Activated CD8-positive, alpha-beta memory T cell treated with anti-CD3 and anti-CD28 coated beads, Interleukin-2, amount 10 ng/mL, durations not matched to agents 7 days and 5 days (primary cell): ENCODE results near the gene PHACTR2. TPM values are rescaled to one million over a fixed set of nuclear protein-coding genes. Genes with fewer than 3 reads are reported as not detected.
"Not testable (repeated sequence)": the region's sequence is repeated elsewhere in the genome, so short reads cannot be mapped to it uniquely, and the experiment has no call there.

ENCODE experiments used
- ATAC-seq: fragments of 150-1000 bp; cut with Tn5 transposase; one replicate; pipeline ENCODE4 v1.10.0; 2021; ENCODE audit warnings: moderate library complexity
- CTCF ChIA-PET: fragments of 350-600 bp; sonication (Branson Sonifier 250); formaldehyde crosslinking; loops from one replicate; lab custom pipeline; 2021; ENCODE audit warnings: antibody characterized with exemption; lab: Charles Lee
- DNase-seq: peaks from one replicate; pipeline ENCODE4 v3.0.0-alpha.2; 2020
- H3K27ac Mint-ChIP-seq: one replicate; pipeline ENCODE4 v1.8.0; 2021; ENCODE audit warnings: mild to moderate bottlenecking, mixed read lengths
- H3K27me3 Mint-ChIP-seq: one replicate; pipeline ENCODE4 v1.8.0; 2021; ENCODE audit warnings: mixed read lengths
- H3K36me3 Mint-ChIP-seq: one replicate; pipeline ENCODE4 v1.8.0; 2021; ENCODE audit warnings: mild to moderate bottlenecking, mixed read lengths
- H3K4me1 Mint-ChIP-seq: one replicate; pipeline ENCODE4 v1.8.0; 2021; ENCODE audit warnings: mixed read lengths
- H3K4me3 Mint-ChIP-seq: one replicate; pipeline ENCODE4 v1.8.0; 2021; ENCODE audit warnings: mild to moderate bottlenecking, moderate library complexity, mixed read lengths
- H3K9me3 Mint-ChIP-seq: one replicate; pipeline ENCODE4 v1.8.0; 2022; ENCODE audit warnings: low read depth, mixed read lengths
- total RNA-seq, 2 experiments: library from RNA; stranded (reverse); gene quantifications; one replicate each; pipeline ENCODE4 v1.2.3, GENCODE V29; 2021

The PHACTR2 gene
- 10 to 100 TPM; 24.2 to 28.0 TPM for total RNA-seq

- Mint-ChIP-seq H3K27me3 (peaks cover 49% of the 10 kb centered on the region), H3K27ac (no peak within 1 kb of the TSS), H3K36me3 (peaks cover 3% of the 10 kb centered on the region), H3K4me3 (peak within 1 kb of the TSS; percentile 69), H3K9me3 (no peaks in the 10 kb centered on the region), H3K4me1 (peaks cover 13% of the 10 kb centered on the region)
- ATAC-seq (peak; percentile 78), DNase-seq (peak; percentile 52)
- CTCF ChIA-PET, result interaction anchor here (0.5 kb wide), 1 partner anchor 1308 kb away, joined by 3 read pairs; no protein-coding TSS in a partner anchor
Observed at GRCh38 chr6:143677891-143678791, at the start of gene PHACTR2. PHACTR2 (plus strand) TSS chr6:143677965; CDS start chr6:143678164, 199 bp downstream.

DNA sequence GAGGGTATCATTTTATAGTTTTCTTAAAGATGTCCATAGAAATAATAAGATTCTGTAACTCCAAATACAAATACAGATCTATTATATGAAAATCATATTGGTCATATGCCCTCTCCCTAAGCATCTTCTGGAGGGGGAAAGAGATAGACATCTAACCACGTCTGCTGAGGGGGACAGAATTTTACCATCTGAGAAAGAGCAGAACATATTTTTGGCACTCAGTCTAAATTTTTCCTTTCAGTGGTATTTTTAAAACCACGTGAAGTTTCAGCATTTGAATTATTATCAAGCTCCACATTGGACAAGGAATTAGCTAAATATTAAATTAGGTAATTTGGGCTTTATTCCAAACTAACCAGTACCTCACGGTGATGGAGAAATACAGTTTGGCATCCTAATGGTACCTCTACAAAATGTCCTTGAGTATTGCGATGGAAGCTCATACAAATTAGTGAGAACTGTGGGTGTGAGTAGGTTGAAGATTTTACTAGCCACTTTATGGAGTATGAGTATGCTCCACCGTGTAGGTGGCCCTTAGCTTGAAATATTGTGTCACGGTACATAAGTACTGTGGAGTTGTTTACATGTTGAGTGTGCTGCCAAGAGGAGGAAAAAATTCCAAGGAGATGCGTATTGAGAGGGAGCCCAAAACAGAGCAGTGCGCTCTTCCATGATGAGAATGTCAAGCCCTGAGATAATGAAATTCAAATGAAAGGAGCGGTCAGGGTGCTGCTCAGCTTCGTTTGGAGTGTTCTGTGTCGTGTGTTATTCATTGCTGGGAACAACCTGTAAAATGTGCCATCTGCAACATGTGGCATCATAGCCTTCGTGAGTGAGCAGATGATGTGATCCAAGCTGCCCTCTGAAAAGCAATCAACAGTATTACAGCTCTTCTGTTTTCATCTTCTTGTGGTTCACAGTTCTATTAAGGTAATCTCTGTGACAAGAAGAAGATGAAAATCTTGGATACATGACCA, 48.4 kb upstream of the PHACTR2 start:
- H3K36me3 Mint-ChIP-seq, result peaks cover 2% of the 10 kb centered on the region
- H3K4me1 Mint-ChIP-seq, result peaks cover 10% of the 10 kb centered on the region
- ATAC-seq (no peak), DNase-seq (no peak)
- peaks cover 2% of the 10 kb centered on the region for H3K9me3 Mint-ChIP-seq
- H3K27ac Mint-ChIP-seq, result no peak overlapping the region
- no peaks in the 10 kb centered on the region for H3K27me3 Mint-ChIP-seq
- CTCF ChIA-PET, result no interaction called here
- no peak overlapping the region for H3K4me3 Mint-ChIP-seq

DNA sequence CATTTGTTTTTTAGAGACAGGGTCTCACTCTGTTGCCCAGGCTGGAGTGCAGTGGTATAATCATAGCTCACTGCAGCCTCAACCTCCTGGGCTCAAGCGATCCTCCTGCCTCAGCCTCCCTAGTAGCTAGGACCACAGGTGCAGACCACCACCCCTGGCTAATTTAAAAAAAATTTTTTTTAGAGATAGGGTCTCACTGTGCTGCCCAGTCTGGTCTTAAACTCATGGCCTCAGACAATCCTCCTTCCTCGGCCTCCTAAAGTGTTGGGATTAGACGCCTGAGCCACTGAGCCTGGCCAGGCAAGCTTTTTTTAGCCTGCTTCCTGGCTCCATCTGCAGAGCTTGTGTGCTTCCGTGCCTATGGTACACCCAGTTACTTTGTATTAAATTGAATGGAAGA, 46.6 kb upstream of the PHACTR2 start:
- DNase-seq, H3K4me3 Mint-ChIP-seq, ATAC-seq, H3K4me1 Mint-ChIP-seq, H3K27me3 Mint-ChIP-seq, H3K36me3 Mint-ChIP-seq, CTCF ChIA-PET, H3K27ac Mint-ChIP-seq, H3K9me3 Mint-ChIP-seq: not testable (repeated sequence)

DNA sequence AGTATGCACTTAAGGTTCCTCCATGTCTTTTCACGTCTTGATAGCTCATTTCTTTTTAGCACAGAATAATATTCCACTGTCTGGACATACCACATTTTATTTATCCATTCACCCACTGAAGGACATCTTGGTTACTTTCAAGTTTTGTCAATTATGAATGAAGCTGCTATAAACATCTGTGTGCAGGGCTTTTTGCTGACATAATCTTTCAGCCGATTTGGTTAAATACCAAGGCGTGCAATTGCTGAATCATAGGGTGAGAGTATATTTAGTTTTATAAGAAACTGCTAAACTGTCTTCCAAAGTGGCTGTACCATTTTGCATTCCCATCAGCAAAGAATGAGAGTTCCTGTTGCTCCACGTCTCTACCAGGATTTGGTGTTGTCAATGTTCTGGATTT, 44.9 kb upstream of the PHACTR2 start:
- no peaks in the 10 kb centered on the region for H3K27me3 Mint-ChIP-seq
- H3K4me3 Mint-ChIP-seq, result no peak overlapping the region
- peaks cover 3% of the 10 kb centered on the region for H3K36me3 Mint-ChIP-seq
- no peak overlapping the region for H3K27ac Mint-ChIP-seq
- DNase-seq (no peak), ATAC-seq (no peak)
- peaks cover 7% of the 10 kb centered on the region for H3K4me1 Mint-ChIP-seq
- peaks cover 2% of the 10 kb centered on the region for H3K9me3 Mint-ChIP-seq
- CTCF ChIA-PET, result no interaction called here

GRCh38 chr6:143634486-143634885, 43.3 kb upstream of the PHACTR2 start:
- Mint-ChIP-seq H3K27me3 (no peaks in the 10 kb centered on the region), H3K4me1 (peaks cover 1% of the 10 kb centered on the region), H3K4me3 (no peak overlapping the region), H3K27ac (no peak overlapping the region), H3K36me3 (peaks cover 3% of the 10 kb centered on the region), H3K9me3 (peaks cover 1% of the 10 kb centered on the region)
- CTCF ChIA-PET, result no interaction called here
- ATAC-seq, result no peak
- no peak for DNase-seq

GRCh38 chr6:143637691-143638090, 40.1 kb upstream of the PHACTR2 start:
- Mint-ChIP-seq H3K4me1 (no peaks in the 10 kb centered on the region), H3K36me3 (peaks cover 2% of the 10 kb centered on the region), H3K9me3 (no peaks in the 10 kb centered on the region), H3K27ac (no peak overlapping the region), H3K27me3 (no peaks in the 10 kb centered on the region), H3K4me3 (no peak overlapping the region)
- CTCF ChIA-PET, result no interaction called here
- DNase-seq, result no peak
- ATAC-seq, result no peak

- CTCF ChIA-PET, result no interaction called here
- H3K4me3 Mint-ChIP-seq, result no peak overlapping the region
- DNase-seq, result no peak
- no peak overlapping the region for H3K27ac Mint-ChIP-seq
- peaks cover 8% of the 10 kb centered on the region for H3K4me1 Mint-ChIP-seq
- no peaks in the 10 kb centered on the region for H3K9me3 Mint-ChIP-seq
- ATAC-seq, result no peak
- H3K27me3 Mint-ChIP-seq, result no peaks in the 10 kb centered on the region
- H3K36me3 Mint-ChIP-seq, result peaks cover 4% of the 10 kb centered on the region
Observed at GRCh38 chr6:143642403-143642802, 35.4 kb upstream of the PHACTR2 start.

GRCh38 chr6:143647191-143647590, 30.6 kb upstream of the PHACTR2 start:
- ATAC-seq, result no peak
- no peak overlapping the region for H3K4me3 Mint-ChIP-seq
- H3K27ac Mint-ChIP-seq, result no peak overlapping the region
- peaks cover 12% of the 10 kb centered on the region for H3K36me3 Mint-ChIP-seq
- DNase-seq, result no peak
- peaks cover 12% of the 10 kb centered on the region for H3K4me1 Mint-ChIP-seq
- CTCF ChIA-PET, result interaction anchor here (0.6 kb wide), 1 partner anchor 1048 kb away, joined by 3 read pairs; no protein-coding TSS in a partner anchor
- H3K27me3 Mint-ChIP-seq, result no peaks in the 10 kb centered on the region
- H3K9me3 Mint-ChIP-seq, result peaks cover 6% of the 10 kb centered on the region

- H3K27me3 Mint-ChIP-seq, result no peaks in the 10 kb centered on the region
- CTCF ChIA-PET, result interaction anchor here (0.6 kb wide), 1 partner anchor 1047 kb away, joined by 3 read pairs; no protein-coding TSS in a partner anchor
Observed at GRCh38 chr6:143647732-143648131, 30.0 kb upstream of the PHACTR2 start.

DNA sequence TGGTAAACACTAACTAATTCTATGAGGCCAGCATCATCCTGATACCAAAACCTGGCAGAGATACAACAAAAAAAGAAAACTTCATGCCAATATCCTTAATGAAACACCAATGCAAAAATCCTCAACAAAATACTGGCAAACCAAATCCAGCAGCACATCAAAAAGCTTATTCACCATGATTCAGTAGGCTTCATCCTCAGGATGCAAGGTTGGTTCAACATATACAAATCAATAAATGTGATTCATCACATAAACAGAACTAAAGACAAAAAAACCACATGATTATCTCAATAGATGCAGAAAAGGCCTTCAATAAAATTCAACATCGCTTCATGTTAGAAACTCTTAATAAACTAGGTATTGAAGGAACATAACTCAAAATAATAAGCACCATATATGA, 28.4 kb upstream of the PHACTR2 start:
- H3K27ac Mint-ChIP-seq, CTCF ChIA-PET, H3K4me3 Mint-ChIP-seq, H3K27me3 Mint-ChIP-seq, DNase-seq, H3K9me3 Mint-ChIP-seq, ATAC-seq: not testable (repeated sequence)
- peaks cover 12% of the 10 kb centered on the region for H3K36me3 Mint-ChIP-seq
- H3K4me1 Mint-ChIP-seq, result peaks cover 12% of the 10 kb centered on the region

More at GRCh38 chr6:143647732-143648131, 30.0 kb upstream of the PHACTR2 start:
- Mint-ChIP-seq H3K9me3 (peaks cover 6% of the 10 kb centered on the region), H3K4me1 (peaks cover 12% of the 10 kb centered on the region), H3K4me3 (no peak overlapping the region), H3K27ac (no peak overlapping the region), H3K36me3 (peaks cover 12% of the 10 kb centered on the region)
- DNase-seq (no peak), ATAC-seq (no peak)

DNA sequence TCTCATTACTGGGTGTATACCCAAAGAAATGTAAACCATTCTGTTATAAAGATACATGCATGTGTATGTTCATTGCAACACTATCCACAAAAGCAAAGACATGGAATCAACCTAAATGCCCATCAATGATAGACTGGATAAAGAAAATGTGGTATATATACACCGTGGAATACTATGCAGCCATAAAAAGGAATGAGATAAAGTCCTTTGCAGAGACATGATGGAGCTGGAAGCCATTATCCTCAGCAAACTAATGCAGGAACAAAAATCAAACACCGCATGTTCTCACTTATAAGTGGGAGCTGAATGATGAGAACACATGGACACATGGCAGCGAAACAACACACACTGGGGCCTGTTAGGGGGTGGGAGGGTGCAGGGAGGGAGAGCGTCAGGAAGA, 26.4 kb upstream of the PHACTR2 start:
- DNase-seq, ATAC-seq, H3K27me3 Mint-ChIP-seq, CTCF ChIA-PET, H3K36me3 Mint-ChIP-seq, H3K4me3 Mint-ChIP-seq, H3K9me3 Mint-ChIP-seq, H3K27ac Mint-ChIP-seq: not testable (repeated sequence)
- H3K4me1 Mint-ChIP-seq, result peaks cover 12% of the 10 kb centered on the region

DNA sequence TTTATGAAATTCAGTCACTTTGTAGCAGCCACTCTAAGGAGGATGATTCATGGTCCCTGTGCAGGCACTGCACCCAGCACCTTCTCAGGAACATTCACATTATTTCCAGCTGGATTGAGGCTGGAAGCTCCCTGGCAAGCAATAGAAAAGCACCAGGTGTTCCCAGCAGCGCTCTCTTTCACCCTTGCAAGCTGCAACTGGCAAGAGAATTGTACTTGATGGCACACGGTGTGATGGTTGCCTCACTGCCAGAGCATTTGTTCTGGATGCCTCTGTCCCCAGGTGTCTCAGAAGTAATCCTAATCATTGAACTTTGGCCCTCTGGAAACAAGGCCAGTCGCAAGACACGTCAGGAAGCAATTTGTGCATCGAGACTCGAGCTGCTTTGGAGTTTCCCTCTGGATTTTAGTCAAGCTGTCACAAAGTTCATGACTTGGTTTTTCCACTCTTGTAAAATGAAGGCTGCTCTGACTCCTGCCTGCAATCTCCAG, 24.9 kb upstream of the PHACTR2 start:
- Mint-ChIP-seq H3K4me1 (peaks cover 1% of the 10 kb centered on the region), H3K4me3 (no peak overlapping the region), H3K27me3 (no peaks in the 10 kb centered on the region), H3K9me3 (peaks cover 11% of the 10 kb centered on the region), H3K27ac (no peak overlapping the region), H3K36me3 (peaks cover 8% of the 10 kb centered on the region)
- DNase-seq, result no peak
- CTCF ChIA-PET, result no interaction called here
- no peak for ATAC-seq

GRCh38 chr6:143655541-143655940, 22.2 kb upstream of the PHACTR2 start:
- Mint-ChIP-seq H3K27ac (no peak overlapping the region), H3K9me3 (peaks cover 6% of the 10 kb centered on the region), H3K4me3 (no peak overlapping the region), H3K27me3 (no peaks in the 10 kb centered on the region), H3K36me3 (peaks cover 4% of the 10 kb centered on the region), H3K4me1 (no peaks in the 10 kb centered on the region)
- ATAC-seq, result no peak
- CTCF ChIA-PET, result no interaction called here
- no peak for DNase-seq
